Measurements from ENCODE around the gene NKD2. TPM values are rescaled to one million over a fixed set of nuclear protein-coding genes. Genes with fewer than 3 reads are reported as not detected.
"Not testable (repeated sequence)": the region's sequence is repeated elsewhere in the genome, so short reads cannot be mapped to it uniquely, and the experiment has no call there.

The NKD2 gene
- total RNA-seq, 1 donor from 2014 or later = 2.8 TPM

DNA sequence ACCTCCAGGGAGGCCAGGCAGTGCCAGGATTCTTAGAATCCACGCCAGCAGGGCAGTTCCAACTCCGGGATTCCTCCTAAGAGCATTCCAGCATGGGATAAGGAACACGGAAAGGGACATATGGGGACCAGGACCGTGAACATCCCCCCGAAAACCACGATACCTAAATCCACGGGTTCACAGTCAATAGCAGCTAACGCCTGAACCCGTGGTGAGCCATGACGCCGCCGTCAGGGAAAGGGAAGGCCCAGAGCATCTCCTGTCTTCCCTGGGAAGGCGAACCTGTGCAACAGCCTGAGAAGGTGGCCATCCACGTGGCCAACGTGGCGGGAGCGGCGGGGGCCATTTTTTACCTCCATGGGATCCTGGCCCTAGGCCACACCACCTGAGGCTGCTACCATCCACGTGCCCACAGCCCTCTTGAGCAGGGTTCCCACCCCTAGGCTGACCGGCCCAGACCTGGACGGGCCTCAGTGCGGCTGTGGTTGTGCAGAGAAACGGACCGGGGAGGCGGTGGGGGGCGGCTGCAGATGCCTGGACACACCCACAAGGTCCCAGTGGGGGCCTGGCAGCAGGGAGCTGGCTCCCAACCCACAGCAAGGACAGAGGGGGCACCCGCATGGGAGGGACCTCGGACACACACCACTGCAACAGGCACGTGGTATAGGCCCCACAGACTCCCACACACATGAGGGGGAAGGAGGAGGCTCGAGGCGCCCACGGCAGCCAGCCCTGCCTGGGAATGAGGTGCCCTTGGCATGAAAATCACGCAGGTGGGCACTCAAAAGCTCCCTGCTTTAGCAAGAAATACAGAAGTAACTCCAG lies 60.5 kb downstream of the NKD2 start:
- DNase-seq = no peak
- peak; percentile 16 for ATAC-seq (ENCODE audit: poor library complexity)
- intact Hi-C loops (cut with DNase I) = no loop called here

DNA sequence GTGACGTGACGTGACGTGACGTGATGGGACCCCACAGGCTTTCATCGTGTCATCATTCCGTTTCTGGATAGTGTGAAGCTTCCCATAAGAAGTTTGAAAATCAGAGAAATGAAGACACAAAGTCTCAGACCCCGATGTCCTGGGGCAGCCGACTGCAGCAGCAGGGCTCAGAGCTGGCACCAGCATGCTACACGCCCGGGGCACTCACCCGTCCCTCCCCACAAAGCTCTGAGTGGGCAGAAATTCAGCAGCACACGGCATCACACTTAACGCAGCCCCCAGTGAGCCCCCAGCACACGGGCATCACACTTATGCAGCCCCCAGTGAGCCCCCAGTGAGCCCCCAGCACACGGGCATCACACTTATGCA lies 61.1 kb downstream of the NKD2 start:
- DNase-seq (no peak), ATAC-seq (ENCODE audit: poor library complexity) (no peak)
- intact Hi-C loops (cut with DNase I) = no loop called here

DNA sequence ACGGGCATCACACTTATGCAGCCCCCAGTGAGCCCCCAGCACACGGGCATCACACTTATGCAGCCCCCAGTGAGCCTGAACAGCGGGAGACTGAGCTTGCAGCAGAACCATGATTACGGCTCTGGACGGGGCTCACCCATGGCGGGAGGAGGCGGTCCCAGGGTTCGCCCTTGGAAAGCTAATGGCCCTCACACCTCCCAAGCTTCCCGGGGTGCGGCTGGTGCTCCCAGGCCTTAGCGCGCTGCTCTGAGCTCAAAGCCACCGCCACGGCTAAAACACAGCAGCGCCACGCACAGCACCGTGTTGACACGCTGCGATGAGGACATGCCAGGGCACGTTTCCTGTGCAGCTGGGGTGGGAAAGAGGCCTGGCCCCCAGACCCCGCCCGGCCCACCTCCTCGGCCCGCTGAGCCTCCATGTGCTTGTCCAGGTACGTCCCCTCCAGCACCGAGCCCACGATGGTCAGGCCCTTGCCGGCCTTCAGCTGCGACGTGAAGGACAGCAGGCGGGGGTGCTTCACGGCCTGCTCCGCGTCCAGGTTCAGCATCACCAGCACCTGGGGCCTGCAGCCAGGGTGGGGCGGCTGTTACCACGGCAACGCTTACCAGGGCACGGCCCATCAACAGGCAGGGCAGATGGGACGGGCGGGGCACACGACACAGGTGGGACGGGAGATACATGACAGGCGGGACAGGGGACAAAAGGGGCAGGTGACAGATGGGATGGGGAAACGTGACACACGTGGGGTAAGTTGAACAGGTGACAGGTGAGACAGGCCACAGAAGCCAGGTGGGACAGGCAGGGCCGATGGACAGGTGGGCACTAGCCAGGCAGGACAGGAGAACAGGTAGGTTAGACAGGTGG lies 64.9 kb downstream of the NKD2 start:
- no peak for DNase-seq
- no peak for ATAC-seq (ENCODE audit: poor library complexity)
- intact Hi-C loops (cut with DNase I) = no loop called here

DNA sequence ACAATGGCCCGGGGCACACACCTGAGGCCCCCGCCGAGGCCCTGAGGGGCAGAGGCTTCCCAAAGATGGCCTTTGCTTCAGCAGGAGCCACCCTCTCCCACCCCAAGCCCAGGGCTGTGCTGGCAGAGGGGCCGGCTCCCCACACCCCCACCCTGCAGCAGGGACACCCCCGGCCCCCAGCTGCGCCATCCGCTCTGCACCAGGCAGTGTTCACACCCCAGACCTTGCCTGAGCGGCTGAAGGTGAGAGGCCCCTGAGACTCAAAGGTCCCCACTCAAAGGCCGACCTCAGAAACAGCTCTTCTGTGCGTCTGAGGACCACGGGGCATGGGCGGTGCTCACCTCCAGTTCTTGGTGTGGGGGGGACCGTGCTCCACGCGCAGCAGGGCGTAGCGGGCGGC lies 65.6 kb downstream of the NKD2 start:
- ATAC-seq (ENCODE audit: poor library complexity) (no peak), DNase-seq (no peak)
- intact Hi-C loops (cut with DNase I) = no loop called here

DNA sequence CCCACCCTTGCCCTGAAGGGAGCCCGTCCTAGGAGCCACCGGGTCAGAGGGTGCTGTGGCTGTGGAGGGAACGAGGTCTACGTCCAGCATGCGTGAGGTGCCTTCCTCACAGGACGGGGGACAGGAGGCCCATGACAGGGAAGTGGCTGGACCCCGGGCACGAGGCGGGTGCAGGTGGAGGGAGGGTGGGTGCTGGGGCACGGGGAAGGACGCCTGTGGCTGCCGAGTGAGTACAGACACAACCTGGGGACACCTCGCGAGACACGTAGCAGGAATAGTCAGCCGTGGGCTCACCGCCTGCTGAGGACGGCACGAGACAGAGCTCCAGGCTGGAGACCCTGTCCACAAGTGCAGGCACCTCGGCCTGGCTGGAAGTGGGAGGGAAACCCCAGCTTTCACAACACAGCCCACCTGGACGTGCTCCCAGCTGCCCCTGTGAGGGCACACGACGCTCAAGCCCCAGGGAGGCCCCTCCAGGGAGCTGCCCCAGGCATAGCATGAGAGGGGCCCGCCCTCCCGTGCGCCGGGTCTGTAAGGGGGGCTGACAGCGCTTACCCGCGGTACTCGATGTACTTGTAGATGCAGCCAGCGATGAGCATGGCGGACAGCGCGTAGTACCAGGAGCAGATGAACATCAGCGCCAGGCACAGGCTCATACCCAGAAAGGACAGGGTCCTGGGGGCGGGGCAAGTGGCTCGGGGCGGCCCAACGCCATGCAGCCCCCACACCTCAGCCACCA lies 66.4 kb downstream of the NKD2 start:
- DNase-seq = no peak
- intact Hi-C loops (cut with DNase I) = no loop called here
- ATAC-seq (ENCODE audit: poor library complexity) = no peak

DNA sequence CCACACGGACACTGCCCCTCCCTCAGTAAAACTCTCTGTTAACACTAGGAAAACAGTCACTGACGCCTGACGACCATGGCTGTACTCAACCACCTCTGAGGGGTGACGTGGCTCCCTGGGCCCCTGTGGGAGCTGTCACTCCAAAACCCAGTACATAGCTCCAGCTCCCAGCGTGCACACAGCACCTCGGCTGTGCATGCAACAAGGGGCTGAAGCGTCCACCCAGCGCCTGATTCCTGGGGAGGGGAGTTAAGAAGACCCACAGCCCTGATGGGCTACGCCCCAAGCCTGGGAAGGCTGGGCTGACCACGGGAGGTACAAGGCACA lies 66.9 kb downstream of the NKD2 start:
- intact Hi-C loops (cut with DNase I) = no loop called here
- DNase-seq = no peak
- no peak for ATAC-seq (ENCODE audit: poor library complexity)

DNA sequence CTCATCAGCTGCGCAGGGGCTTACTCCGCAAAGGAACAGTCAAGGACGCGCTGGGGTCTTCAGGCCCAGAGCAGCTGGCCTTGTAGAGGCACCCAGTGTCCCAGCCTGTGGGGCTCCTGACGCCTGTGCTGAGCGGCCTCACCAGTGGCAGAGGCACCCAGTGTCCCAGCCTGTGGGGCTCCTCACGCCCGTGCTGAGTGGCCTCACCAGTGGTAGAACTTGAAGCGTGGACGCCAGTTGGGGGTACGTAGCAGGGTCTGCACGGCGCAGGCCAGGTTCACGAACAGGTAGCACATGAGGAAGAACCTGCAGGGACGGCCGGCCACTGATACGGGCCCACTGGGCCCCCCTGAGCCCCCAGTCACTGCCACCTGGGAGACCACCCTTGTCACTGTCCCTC lies 67.3 kb downstream of the NKD2 start:
- ATAC-seq (ENCODE audit: poor library complexity) (no peak), DNase-seq (no peak)
- intact Hi-C loops (cut with DNase I) = no loop called here

DNA sequence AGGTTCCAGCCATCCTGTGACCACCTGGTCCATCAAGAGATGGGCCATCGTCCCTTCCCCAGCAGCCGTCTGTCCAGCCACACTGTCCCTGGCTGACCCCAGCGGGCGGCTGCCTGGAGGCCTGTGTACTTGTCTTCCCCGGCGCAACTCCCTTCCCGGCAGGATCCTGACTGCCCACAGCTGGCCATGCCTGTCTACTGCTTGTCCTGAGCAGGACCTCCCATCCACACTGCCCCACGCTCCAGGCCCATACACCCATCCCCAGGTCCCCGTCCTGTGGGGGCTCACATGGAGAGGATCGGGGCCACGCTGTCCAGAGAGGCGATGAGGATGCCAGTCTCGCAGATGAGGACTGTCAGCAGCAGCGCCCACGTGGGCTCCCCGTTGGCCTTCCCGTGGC lies 67.8 kb downstream of the NKD2 start:
- DNase-seq = no peak
- intact Hi-C loops (cut with DNase I) = no loop called here
- ATAC-seq (ENCODE audit: poor library complexity) = no peak

DNA sequence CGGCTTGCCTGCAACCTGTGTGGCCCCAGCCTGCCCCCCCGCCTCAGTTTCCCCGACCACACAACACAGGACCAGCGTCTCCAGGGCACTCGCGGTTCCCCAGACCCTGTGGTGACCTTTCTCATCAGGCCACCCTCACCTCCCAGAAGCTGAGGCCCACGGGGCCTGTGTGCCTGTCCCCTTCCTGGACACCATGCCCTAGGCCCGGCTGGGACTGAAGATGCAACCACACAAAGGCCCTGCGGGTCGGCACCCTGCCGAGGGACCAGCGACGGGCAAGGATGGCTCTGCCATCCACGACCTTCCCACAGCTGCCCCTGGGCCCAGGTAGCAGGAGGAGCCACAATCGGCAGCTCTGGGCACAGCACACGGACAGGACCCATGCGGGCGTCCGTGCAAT lies 68.4 kb downstream of the NKD2 start:
- DNase-seq (no peak), ATAC-seq (ENCODE audit: poor library complexity) (no peak)
- intact Hi-C loops (cut with DNase I) = no loop called here

DNA sequence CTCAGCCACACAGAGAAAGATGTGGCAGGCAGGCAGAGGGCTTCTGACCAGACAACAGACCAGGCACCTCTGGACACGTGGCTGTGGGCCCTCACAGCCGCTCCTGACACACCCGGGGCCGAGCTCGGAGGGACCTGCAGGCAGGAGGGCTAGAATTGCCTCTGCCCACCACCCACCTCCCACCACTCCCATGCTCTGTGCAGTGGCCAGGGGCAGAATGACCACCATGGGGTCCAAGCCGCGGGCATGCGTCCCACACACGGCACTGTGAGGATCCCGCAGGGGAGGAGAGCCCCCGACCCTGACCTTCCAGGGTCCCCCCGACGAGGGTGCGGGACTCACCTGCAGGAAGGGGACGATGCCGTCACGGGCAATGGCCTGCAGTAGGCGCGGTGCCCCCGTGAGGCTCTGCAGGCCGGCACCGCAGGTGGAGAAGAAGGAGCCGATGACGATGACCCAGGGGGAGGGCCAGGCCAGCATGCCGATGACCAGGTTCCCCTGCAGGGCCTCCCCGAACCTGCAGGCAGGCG lies 69.0 kb downstream of the NKD2 start:
- intact Hi-C loops (cut with DNase I) = no loop called here
- no peak for DNase-seq
- ATAC-seq (ENCODE audit: poor library complexity) = no peak

DNA sequence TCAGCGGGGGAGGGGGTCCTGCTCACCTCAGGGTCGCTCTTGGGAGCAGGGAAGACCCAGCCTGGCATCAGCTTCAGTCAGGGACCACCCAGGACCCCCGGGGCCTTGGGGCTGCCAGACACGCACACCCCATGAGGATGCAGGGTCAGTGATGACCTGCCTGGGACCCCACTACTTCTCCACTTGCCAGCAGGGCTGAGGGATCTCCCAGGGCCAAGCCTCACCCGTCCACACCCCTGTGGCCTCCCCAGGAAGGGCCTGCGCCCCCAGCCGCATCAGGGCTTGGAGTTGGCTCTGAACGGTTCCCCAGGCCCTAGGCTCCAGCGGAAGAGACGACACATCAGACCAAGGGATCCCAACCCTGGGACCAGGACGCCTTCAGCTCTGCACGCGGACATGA lies 69.6 kb downstream of the NKD2 start:
- ATAC-seq (ENCODE audit: poor library complexity) (no peak), DNase-seq (no peak)
- intact Hi-C loops (cut with DNase I) = no loop called here

DNA sequence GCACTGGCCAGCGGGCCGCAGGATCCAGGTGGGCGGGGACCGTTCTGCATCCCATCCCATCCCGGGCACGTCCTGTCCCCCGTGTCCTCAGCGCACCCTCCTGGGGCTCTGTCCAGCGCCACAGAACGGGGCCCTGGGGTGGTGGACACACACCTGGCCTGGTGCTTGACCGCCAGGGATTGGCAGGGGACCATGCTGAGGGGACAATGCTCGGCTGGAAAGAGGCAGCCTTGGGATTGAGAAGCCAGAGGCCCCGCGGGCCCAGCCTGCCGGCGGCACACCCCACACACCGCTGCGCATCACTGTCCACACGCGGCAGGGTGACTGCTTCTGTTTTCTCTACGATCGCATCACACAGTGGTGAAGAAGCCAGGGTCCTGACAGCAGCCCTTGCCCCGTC lies 70.2 kb downstream of the NKD2 start:
- intact Hi-C loops (cut with DNase I) = no loop called here
- DNase-seq (no peak), ATAC-seq (ENCODE audit: poor library complexity) (no peak)

DNA sequence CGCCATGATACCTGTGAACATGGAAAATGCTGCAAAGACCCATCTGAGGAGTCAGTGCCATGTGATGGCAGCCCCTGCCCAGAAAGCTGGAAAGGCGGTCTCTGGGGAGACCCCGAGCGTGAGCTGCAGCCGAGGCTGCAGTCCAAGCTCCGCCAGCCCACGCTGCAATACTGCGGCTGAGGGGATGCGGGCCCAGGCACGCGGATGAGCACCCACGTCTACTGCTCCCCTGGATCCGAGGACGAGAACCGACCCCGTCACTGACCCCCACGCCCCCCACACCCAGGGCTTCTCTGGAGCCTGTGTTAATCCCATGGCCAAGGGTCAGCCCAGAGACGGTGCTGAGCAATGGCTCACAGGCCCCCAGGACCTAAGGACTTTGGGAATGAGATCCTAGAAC lies 70.9 kb downstream of the NKD2 start:
- intact Hi-C loops (cut with DNase I) = no loop called here
- no peak for ATAC-seq (ENCODE audit: poor library complexity)
- no peak for DNase-seq

DNA sequence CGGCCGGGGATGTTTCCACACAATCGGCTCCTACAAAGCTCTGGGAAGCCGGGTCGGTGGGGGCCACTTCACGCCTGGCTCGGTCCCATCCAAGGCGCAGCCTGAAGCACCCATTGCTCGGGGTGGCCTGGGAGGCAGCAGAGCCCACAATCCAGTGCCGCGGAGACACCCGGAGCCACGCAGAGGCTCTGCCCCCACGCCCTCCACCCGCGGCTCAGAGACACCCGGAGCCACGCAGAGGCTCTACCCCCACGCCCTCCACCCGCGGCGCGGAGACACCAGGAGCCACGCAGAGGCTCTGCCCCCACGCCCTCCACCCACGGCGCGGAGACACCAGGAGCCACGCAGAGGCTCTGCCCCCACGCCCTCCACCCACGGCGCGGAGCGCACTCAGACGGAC lies 71.4 kb downstream of the NKD2 start:
- ATAC-seq (ENCODE audit: poor library complexity) (no peak), DNase-seq (no peak)
- intact Hi-C loops (cut with DNase I) = no loop called here

DNA sequence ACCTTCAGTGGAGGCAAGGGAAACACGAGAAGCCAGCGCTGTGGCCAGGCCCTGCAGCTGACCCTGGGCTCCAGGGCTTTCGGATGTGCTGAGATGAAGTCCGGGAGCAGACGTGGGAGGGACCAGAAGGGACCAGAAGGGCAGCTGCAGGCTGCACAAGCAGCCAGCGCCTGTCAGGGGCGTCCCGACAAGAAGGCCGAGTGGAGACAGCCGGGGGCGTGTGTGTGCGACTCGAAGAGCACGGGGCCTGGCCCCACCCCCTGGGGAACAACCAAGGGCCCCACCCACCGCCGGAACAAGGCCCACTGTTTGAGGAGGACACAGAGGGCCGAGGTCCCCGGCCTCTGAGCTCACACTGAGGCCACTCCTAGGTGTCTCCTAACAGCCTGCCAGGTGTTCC lies 71.8 kb downstream of the NKD2 start:
- DNase-seq = peak; percentile 64
- peak; percentile 49 for ATAC-seq (ENCODE audit: poor library complexity)
- intact Hi-C loops (cut with DNase I) = no loop called here

DNA sequence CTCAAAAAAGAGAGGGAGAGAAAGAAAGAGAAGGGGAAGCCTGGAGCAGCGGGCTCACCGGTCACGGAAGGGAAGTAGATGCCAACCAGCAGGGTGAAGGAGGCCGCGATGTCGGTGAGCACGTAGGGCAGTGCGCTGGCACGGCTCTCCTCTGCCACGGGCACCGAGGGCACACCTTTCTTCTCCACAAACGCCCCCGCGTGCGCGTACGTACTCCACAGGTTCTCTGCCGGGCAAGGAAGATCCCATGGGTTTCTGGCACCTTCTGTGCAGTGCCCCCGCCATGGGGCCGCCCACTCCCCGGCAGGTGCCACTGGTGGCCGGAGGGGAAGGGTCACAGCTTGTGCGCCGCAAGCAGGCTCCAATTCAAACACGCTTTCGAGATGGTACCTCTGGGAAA lies 72.9 kb downstream of the NKD2 start:
- DNase-seq = no peak
- ATAC-seq (ENCODE audit: poor library complexity) = no peak
- intact Hi-C loops (cut with DNase I) = no loop called here

DNA sequence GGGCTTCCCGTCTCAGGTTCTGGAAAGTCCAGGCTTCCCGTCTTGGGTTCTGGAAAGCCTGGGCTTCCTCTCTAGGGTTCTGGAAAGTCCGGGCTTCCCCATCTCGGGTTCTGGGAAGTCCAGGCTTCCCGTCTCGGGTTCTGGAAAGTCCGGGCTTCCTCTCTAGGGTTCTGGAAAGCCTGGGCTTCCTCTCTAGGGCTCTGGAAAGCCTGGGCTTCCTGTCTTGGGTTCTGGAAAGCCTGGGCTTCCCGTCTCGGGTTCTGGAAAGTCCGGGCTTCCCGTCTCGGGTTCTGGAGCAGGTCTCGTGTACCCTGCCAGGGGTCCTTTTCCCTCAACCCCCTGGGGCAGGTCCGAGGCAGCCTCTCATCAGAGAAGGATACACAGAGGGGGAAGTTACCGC lies 74.4 kb downstream of the NKD2 start:
- intact Hi-C loops (cut with DNase I); DNase-seq; ATAC-seq (ENCODE audit: poor library complexity): not testable (repeated sequence)

DNA sequence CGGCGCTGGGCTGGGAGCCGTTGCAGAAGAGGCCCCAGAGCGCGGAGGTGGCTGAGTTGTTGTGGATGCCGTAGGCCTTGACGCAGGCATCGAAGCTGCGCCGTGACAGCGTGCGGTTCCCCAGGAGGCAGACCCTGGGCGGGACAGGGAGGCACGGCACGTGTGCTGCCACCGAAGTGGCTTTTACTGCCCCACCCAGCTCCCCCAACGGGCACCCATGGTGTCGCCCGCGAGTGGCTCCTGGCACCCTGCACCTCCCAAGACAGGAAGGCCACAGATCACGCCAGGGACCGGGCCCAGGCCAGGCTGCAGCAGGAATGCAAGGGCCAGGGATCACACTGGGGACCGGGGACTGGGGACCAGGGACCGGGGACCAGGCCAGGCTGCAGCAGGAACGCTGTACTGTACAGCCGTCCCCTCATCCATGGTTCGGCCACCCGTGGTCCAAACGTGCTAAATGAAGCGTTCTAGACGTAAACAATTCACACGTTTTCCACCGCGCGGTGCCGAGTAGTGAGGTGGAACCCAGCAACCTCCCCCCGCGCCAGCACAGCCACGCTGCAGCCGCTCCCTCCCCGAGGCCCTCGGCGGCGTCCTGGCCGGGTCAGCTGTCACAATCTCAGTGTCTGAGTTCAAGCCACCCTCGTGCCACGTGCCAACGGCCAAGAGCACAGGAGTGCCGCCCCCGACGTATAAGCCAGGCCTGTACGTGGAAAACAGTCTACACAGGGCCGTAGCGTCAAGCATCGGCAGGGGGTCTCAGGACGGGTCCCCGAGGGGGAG lies 75.4 kb downstream of the NKD2 start:
- no peak for ATAC-seq (ENCODE audit: poor library complexity)
- no peak for DNase-seq
- intact Hi-C loops (cut with DNase I) = no loop called here

DNA sequence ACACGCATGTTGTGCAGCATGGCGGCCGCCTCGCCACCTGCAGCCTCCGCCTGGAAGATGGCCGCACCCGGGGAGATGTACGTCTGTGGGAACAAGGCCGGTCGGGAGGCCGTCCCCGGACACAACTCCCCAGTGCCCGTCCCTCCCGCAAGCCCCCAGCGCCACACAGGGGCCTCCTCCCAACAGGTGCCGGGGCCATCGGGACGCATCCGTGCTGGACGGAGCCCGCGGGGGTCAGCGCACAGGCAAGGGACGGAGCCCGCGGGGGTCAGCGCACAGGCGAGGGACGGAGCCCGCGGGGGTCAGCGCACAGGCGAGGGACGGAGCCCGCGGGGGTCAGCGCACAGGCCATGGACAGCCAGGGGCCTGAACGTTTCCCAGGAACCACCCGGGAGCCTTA lies 76.8 kb downstream of the NKD2 start:
- no peak for DNase-seq
- ATAC-seq (ENCODE audit: poor library complexity) = no peak
- intact Hi-C loops (cut with DNase I) = no loop called here
